Measurements from ENCODE around the gene AP3M1. TPM values are rescaled to one million over a fixed set of nuclear protein-coding genes. Genes with fewer than 3 reads are reported as not detected.

Gene AP3M1
- total and polyA plus RNA-seq, 7 experiments from 2014 or later = 21.8 to 49.3 (median 31.3) TPM

DNA sequence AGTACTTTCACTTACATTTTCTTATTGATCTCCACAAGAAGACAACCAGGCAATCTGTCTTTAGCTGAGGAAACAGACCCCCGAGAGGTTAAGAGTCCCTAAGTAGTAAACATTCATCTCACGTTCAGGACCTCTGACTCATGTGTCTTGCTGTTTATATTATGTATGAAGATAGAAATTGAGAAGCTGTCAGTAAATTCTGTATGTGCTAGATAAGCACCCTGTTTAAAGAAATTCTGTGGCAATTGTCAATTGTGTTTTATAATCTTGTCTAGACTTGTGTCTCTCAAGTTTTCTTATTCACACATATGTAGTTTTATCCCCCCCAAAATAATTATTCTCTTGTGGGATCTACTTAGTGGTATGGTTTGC is 14.9 kb upstream of the AP3M1 start:
- Mint-ChIP-seq H3K36me3 (peaks cover 0 to 10% (median 4%) of the 10 kb centered on the region in 5 donors), H3K27ac (no peak overlapping the region), H3K27me3 (no peaks in the 10 kb centered on the region), H3K4me3 (no peak overlapping the region), H3K9me3 (no peaks in the 10 kb centered on the region), H3K4me1 (peaks cover 15 to 36% (median 22%) of the 10 kb centered on the region in 7 donors)
- Histone ChIP-seq H3K4me3 (ENCODE audit: low read length) (no peak overlapping the region), H3K27me3 (ENCODE audit: control insufficient read depth in 2 of 2, insufficient read depth in 2 of 2, low read length in 2 of 2) (no peaks in the 10 kb centered on the region), H3K36me3 (ENCODE audit: control insufficient read depth in 2 of 3, insufficient read depth in 3 of 3, low read length in 3 of 3) (no peaks in the 10 kb centered on the region), H3K9me3 (ENCODE audit: control insufficient read depth in 2 of 3, low read length in 3 of 3) (no peaks in the 10 kb centered on the region), H3K4me1 (ENCODE audit: control insufficient read depth in 2 of 2, insufficient read depth in 2 of 2, low read length in 2 of 2) (no peaks in the 10 kb centered on the region), H3K27ac (ENCODE audit: low read depth, low read length) (no peak overlapping the region)
- ChIA-PET CTCF (interaction anchor here (0.6 kb wide), 1 partner anchor 47 kb away, joined by 3 read pairs; no protein-coding TSS in a partner anchor), POLR2A (interaction anchor here (0.6 to 1.4 kb wide), 3 partner anchors 11 to 336 kb away, joined by 3 to 4 read pairs (median 4); no protein-coding TSS in a partner anchor)
- intact Hi-C loops (cut with micrococcal nuclease) = no loop called here
- DNase-seq = no peak
- ATAC-seq = no peak

DNA sequence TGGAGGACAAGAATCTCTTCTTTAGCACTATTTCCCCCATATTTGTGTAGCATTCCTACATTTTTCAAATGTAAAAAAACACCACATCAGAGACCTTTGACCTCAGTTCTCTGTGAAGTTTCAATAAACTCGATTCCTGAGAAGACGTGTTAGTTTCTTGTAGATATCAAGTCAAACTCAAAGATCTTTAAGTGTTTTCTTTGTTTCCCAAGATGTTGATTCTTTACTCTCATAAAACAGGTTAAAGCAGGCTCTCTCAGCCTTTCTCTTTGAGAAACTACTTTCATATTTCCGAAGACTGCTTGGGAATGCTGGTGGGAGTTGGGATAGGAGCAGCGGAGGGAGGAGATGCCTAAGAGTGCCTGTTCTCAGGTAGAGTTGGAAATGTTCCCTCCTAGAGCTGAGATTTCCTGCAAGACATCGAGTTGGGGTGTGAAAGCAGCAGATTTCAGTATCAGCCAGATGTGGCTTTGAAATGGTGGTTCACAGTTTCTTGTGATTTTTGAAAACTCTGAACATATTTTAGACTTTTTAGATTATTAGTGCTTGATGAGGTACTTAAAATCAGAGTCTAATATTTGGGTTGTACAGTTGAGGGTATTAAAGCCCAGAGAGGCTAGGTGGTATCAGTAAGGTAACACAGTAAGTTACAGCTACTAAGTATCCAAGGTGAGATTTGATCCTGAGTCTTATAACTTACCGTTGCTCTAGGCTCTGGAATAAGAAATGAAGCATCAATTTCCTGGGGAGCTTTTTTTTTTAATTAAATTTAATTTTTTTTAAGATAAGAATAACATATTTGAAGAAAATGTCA is 14.3 kb upstream of the AP3M1 start:
- intact Hi-C loops (cut with micrococcal nuclease) = no loop called here
- no peaks in the 10 kb centered on the region for H3K9me3 Mint-ChIP-seq
- CTCF ChIA-PET = interaction anchor here (0.6 kb wide), 1 partner anchor 47 kb away, joined by 3 read pairs; no protein-coding TSS in a partner anchor

GRCh38 chr10:74163319-74164068 is 12.9 kb upstream of the AP3M1 start:
- POLR2A ChIA-PET = no interaction called here
- CTCF ChIA-PET = no interaction called here
- Mint-ChIP-seq H3K27me3 (no peaks in the 10 kb centered on the region), H3K4me1 (peaks cover 8 to 30% (median 13%) of the 10 kb centered on the region in 7 donors), H3K4me3 (no peak overlapping the region), H3K9me3 (no peaks in the 10 kb centered on the region), H3K36me3 (peaks cover 0 to 10% (median 4%) of the 10 kb centered on the region in 5 donors), H3K27ac (no peak overlapping the region)
- H3K27ac ChIP-seq (ENCODE audit: low read depth, low read length) = no peak overlapping the region
- no peaks in the 10 kb centered on the region for H3K9me3 ChIP-seq (ENCODE audit: control insufficient read depth in 2 of 3, low read length in 3 of 3)
- no peak for ATAC-seq
- intact Hi-C loops (cut with micrococcal nuclease) = no loop called here
- no peaks in the 10 kb centered on the region for H3K36me3 ChIP-seq (ENCODE audit: control insufficient read depth in 2 of 3, insufficient read depth in 3 of 3, low read length in 3 of 3)
- DNase-seq = no peak
- H3K4me1 ChIP-seq (ENCODE audit: control insufficient read depth in 2 of 2, insufficient read depth in 2 of 2, low read length in 2 of 2) = no peaks in the 10 kb centered on the region
- H3K27me3 ChIP-seq (ENCODE audit: control insufficient read depth in 2 of 2, insufficient read depth in 2 of 2, low read length in 2 of 2) = no peaks in the 10 kb centered on the region
- no peak overlapping the region for H3K4me3 ChIP-seq (ENCODE audit: low read length)

More for the DNA sequence above, 14.3 kb upstream of the AP3M1 start:
- Mint-ChIP-seq H3K27ac (peak overlapping the region in 2 of 9 donors; percentile 6 to 31), H3K27me3 (no peaks in the 10 kb centered on the region), H3K36me3 (peaks cover 0 to 10% (median 4%) of the 10 kb centered on the region in 5 donors), H3K4me1 (peaks cover 15 to 36% (median 22%) of the 10 kb centered on the region in 7 donors), H3K4me3 (no peak overlapping the region)
- DNase-seq = no peak
- Histone ChIP-seq H3K27ac (ENCODE audit: low read depth, low read length) (no peak overlapping the region), H3K9me3 (ENCODE audit: control insufficient read depth in 2 of 3, low read length in 3 of 3) (no peaks in the 10 kb centered on the region), H3K4me3 (ENCODE audit: low read length) (no peak overlapping the region), H3K36me3 (ENCODE audit: control insufficient read depth in 2 of 3, insufficient read depth in 3 of 3, low read length in 3 of 3) (no peaks in the 10 kb centered on the region), H3K4me1 (ENCODE audit: control insufficient read depth in 2 of 2, insufficient read depth in 2 of 2, low read length in 2 of 2) (no peaks in the 10 kb centered on the region), H3K27me3 (ENCODE audit: control insufficient read depth in 2 of 2, insufficient read depth in 2 of 2, low read length in 2 of 2) (no peaks in the 10 kb centered on the region)
- ATAC-seq = no peak
- POLR2A ChIA-PET = interaction anchor here (0.6 to 1.4 kb wide), 2 partner anchors 12 to 335 kb away, joined by 4 read pairs; no protein-coding TSS in a partner anchor

GRCh38 chr10:74160013-74160412 is 9.4 kb upstream of the AP3M1 start:
- peaks cover 0 to 10% (median 6%) of the 10 kb centered on the region in 5 donors for H3K36me3 Mint-ChIP-seq

DNA sequence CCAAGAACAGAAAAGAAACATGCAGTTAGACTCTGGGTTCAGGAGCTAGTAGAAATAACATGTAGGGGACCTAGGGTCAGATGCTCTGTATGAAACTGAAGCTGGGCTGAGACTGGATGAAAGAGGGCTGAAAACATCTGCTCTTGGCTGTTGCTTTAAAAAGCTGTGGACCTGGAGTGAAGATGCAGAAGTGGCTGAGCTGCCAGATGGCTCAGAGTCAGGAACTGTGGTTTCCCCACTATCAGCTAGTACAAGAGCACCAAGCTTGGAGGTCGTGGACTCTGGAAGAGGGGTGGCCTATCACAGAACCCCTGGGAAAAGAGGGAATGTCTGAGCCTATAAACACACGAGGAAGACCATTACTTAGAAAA is 6.3 kb upstream of the AP3M1 start:
- H3K4me1 ChIP-seq (ENCODE audit: control insufficient read depth in 2 of 2, insufficient read depth in 2 of 2, low read length in 2 of 2) = peaks cover 5 to 10% of the 10 kb centered on the region in 2 donors
- H3K27me3 ChIP-seq (ENCODE audit: control insufficient read depth in 2 of 2, insufficient read depth in 2 of 2, low read length in 2 of 2) = no peaks in the 10 kb centered on the region
- no peak overlapping the region for H3K27ac ChIP-seq (ENCODE audit: low read depth, low read length)
- no peak for ATAC-seq
- H3K27ac Mint-ChIP-seq = peak overlapping the region in 2 of 9 donors; percentile 2 to 56
- peaks cover 0 to 5% (median 0%) of the 10 kb centered on the region in 5 donors for H3K36me3 Mint-ChIP-seq
- no peak overlapping the region for H3K4me3 Mint-ChIP-seq
- H3K36me3 ChIP-seq (ENCODE audit: control insufficient read depth in 2 of 3, insufficient read depth in 3 of 3, low read length in 3 of 3) = no peaks in the 10 kb centered on the region
- H3K27me3 Mint-ChIP-seq = no peaks in the 10 kb centered on the region
- no peak for DNase-seq
- intact Hi-C loops (cut with micrococcal nuclease) = no loop called here
- H3K4me3 ChIP-seq (ENCODE audit: low read length) = no peak overlapping the region
- peaks cover 21 to 47% (median 34%) of the 10 kb centered on the region in 7 donors for H3K4me1 Mint-ChIP-seq
- no peaks in the 10 kb centered on the region for H3K9me3 Mint-ChIP-seq
- ChIA-PET POLR2A (interaction anchor here (0.6 to 2.0 kb wide), 5 partner anchors 10 to 663 kb away, joined by 3 to 8 read pairs (median 3); no protein-coding TSS in a partner anchor), CTCF (interaction anchor here (0.7 kb wide), 1 partner anchor 57 kb away, joined by 3 read pairs; no protein-coding TSS in a partner anchor)
- no peaks in the 10 kb centered on the region for H3K9me3 ChIP-seq (ENCODE audit: control insufficient read depth in 2 of 3, low read length in 3 of 3)

More at GRCh38 chr10:74160013-74160412, 9.4 kb upstream of the AP3M1 start:
- DNase-seq (no peak), ATAC-seq (no peak)
- intact Hi-C loops (cut with micrococcal nuclease) = no loop called here
- Histone ChIP-seq H3K9me3 (ENCODE audit: control insufficient read depth in 2 of 3, low read length in 3 of 3) (no peaks in the 10 kb centered on the region), H3K27me3 (ENCODE audit: control insufficient read depth in 2 of 2, insufficient read depth in 2 of 2, low read length in 2 of 2) (no peaks in the 10 kb centered on the region), H3K4me3 (ENCODE audit: low read length) (no peak overlapping the region), H3K27ac (ENCODE audit: low read depth, low read length) (no peak overlapping the region), H3K4me1 (ENCODE audit: control insufficient read depth in 2 of 2, insufficient read depth in 2 of 2, low read length in 2 of 2) (no peaks in the 10 kb centered on the region), H3K36me3 (ENCODE audit: control insufficient read depth in 2 of 3, insufficient read depth in 3 of 3, low read length in 3 of 3) (no peaks in the 10 kb centered on the region)
- Mint-ChIP-seq H3K9me3 (no peaks in the 10 kb centered on the region), H3K4me3 (no peak overlapping the region), H3K27ac (no peak overlapping the region), H3K27me3 (no peaks in the 10 kb centered on the region), H3K4me1 (peaks cover 11 to 33% (median 18%) of the 10 kb centered on the region in 7 donors)
- ChIA-PET POLR2A (no interaction called here), CTCF (no interaction called here)

- Histone ChIP-seq H3K4me3 (ENCODE audit: low read length) (no peak overlapping the region), H3K27me3 (ENCODE audit: control insufficient read depth in 2 of 2, insufficient read depth in 2 of 2, low read length in 2 of 2) (no peaks in the 10 kb centered on the region), H3K27ac (ENCODE audit: low read depth, low read length) (no peak overlapping the region), H3K36me3 (ENCODE audit: control insufficient read depth in 2 of 3, insufficient read depth in 3 of 3, low read length in 3 of 3) (peaks cover 0 to 11% (median 0%) of the 10 kb centered on the region in 3 experiments), H3K4me1 (ENCODE audit: control insufficient read depth in 2 of 2, insufficient read depth in 2 of 2, low read length in 2 of 2) (peaks cover 17 to 23% of the 10 kb centered on the region in 2 donors), H3K9me3 (ENCODE audit: control insufficient read depth in 2 of 3, low read length in 3 of 3) (no peaks in the 10 kb centered on the region)
- no peak overlapping the region for H3K27ac Mint-ChIP-seq
- H3K4me1 Mint-ChIP-seq = peaks cover 24 to 48% (median 34%) of the 10 kb centered on the region in 7 donors
- no peaks in the 10 kb centered on the region for H3K9me3 Mint-ChIP-seq
- ATAC-seq (no peak), DNase-seq (no peak)
- ChIA-PET POLR2A (interaction anchor here (1.3 kb wide), 1 partner anchor 33 kb away, joined by 3 read pairs; no protein-coding TSS in a partner anchor), CTCF (no interaction called here)
- H3K36me3 Mint-ChIP-seq = peaks cover 0 to 5% (median 0%) of the 10 kb centered on the region in 5 donors
- intact Hi-C loops (cut with micrococcal nuclease) = loop anchor here in 1 of 2 donors (5.0 kb wide), 1 partner anchor 1056 kb away; the partner anchor contains the start of gene P4HA1
- H3K27me3 Mint-ChIP-seq = no peaks in the 10 kb centered on the region
- peak overlapping the region in 2 of 10 donors; percentile 4 to 30 for H3K4me3 Mint-ChIP-seq
Measured at GRCh38 chr10:74153676-74154075, 3.0 kb upstream of the AP3M1 start.

Data from naive thymus-derived CD4-positive, alpha-beta T cell (primary cell).